Stimulated activated CD4-positive, alpha-beta T cell treated with anti-CD3 and anti-CD28 coated beads, Interleukin-15, amount 100 ng/mL, for 48 hours (primary cell): ENCODE data around the gene SLC49A4.
"Not testable (repeated sequence)": the region's sequence is repeated elsewhere in the genome, so short reads cannot be mapped to it uniquely, and the experiment has no call there.

Experiments
- DNase-seq, 2 donors: peaks; one replicate each; pipeline ENCODE4 v3.0.0-alpha.2; 2020; ENCODE audit warnings: low read depth in 2 of 2

Gene SLC49A4, protein sequence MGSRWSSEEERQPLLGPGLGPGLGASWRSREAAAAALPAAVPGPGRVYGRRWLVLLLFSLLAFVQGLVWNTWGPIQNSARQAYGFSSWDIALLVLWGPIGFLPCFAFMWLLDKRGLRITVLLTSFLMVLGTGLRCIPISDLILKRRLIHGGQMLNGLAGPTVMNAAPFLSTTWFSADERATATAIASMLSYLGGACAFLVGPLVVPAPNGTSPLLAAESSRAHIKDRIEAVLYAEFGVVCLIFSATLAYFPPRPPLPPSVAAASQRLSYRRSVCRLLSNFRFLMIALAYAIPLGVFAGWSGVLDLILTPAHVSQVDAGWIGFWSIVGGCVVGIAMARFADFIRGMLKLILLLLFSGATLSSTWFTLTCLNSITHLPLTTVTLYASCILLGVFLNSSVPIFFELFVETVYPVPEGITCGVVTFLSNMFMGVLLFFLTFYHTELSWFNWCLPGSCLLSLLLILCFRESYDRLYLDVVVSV

DNA sequence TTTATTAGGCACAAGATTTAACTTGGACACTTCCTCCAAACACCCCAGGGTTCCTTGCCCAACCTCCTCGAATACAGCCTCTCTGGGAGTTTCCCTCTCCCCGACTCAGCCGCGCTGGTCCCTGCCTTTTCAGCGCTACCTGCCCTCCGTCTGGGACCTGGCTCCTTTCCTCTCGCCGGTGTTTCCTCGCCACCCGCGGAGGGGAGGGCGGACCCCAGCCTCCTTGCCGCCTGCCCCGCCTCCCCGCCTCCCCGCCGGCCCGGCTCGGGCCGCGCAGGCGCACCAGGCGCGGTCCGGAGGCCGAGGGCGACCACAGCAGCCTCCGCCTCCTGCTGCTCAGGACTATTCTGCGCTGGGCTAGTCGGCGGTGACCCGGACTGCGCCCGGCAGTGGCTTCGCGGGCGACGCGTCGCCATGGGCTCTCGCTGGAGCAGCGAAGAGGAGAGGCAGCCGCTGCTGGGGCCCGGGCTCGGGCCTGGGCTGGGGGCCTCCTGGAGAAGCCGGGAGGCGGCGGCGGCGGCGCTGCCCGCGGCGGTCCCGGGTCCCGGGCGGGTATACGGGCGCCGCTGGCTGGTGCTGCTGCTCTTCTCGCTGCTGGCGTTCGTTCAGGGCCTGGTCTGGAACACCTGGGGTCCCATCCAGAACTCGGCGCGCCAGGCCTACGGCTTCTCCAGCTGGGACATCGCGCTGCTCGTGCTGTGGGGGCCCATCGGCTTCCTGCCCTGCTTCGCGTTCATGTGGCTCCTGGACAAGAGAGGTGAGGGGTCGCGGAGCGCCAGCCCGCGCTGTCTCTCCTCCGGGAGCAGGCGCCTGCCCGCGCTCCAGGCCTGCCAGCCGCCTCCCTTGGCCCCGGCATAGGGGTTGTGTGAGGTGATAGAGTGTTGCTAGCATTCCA lies at the start of gene SLC49A4:
SLC49A4 (plus strand) TSS at position 291 of the 895 bp plus-strand sequence; CDS start at position 415, 124 bp downstream.
- DNase-seq = peak; percentile 23 to 57

DNA sequence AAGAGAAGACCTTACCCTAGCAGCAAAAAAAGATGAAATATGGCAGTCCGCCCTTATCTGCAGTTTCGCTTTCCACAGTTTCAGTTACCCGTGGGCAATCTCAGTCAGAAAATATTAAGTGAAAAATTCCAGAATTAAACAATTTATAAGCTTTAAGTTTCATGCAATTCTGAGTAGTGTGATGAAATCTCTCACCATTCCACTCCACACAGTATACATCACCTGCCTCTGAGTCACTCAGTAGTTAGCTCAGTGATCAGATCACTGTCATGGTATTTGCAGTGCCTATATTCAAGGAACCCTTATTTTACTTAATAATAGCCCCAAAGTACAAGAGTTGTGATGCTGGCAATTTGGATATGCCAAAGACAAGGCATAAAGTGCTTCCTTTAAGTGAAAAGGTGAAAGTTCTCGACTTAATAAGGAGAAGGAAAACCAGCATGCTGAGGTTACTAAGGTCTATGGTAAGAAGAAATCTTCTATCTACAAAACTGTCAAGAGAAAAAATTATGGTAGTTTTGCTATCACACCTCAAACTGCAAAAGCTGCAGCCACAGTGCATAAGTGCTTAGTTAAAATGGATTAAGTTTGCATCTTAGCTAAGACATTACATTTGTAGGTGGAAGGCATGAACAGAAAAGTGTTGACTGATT lies 49.4 kb upstream of the SLC49A4 start:
- DNase-seq = no peak

DNA sequence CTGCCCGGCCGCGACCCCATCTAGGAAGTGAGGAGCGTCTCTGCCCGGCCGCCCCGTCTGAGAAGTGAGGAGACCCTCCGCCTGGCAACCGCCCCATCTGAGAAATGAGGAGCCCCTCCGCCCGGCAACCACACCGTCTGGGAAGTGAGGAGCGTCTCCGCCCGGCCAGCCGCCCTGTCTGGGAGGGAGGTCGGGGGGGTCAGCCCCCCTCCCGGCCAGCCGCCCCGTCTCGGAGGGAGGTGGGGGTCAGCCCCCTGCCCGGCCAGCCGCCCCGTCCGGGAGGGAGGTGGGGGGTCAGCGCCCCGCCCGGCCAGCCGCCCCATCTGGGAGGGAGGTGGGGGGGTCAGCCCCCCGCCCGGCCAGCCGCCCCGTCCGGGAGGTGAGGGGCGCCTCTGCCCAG lies 47.6 kb upstream of the SLC49A4 start:
- DNase-seq = not testable (repeated sequence)

DNA sequence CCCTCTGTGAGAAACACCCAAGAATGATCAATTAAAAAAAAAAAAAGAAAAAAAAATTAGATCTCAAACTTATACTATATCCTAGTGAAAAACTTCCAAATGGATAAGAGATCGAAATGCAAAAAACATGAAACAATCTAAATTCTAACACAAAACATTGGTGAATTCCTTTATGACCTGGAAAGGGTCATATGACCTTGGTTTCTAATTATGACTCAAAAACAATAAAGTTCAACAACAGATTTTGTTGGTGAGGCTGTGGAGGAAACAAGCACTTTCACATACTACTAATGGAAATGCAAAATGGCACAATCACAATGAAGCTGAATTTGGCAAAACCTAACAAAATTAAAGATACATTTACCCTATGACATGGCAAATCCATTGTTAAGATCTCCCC lies 46.5 kb upstream of the SLC49A4 start:
- DNase-seq = no peak

DNA sequence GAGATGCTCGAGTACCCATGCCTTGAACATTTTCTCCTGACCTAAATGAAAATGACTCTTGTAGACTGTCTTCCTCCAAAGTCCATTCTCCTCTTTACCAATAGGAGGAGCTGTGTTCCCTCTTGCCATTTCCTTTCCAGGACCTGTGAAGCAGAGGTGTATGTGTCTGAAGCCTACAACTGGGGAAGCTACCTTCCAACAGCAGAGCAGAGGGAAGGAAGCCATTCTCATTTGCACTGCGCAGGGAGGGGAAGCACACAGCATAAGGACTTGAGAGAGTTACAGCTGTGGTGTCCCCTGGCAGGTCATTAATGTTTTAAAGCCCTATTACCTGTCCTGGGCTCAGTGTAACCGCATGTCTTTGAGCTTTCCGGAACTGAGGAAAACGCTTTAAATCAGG lies 39.9 kb upstream of the SLC49A4 start:
- no peak for DNase-seq

DNA sequence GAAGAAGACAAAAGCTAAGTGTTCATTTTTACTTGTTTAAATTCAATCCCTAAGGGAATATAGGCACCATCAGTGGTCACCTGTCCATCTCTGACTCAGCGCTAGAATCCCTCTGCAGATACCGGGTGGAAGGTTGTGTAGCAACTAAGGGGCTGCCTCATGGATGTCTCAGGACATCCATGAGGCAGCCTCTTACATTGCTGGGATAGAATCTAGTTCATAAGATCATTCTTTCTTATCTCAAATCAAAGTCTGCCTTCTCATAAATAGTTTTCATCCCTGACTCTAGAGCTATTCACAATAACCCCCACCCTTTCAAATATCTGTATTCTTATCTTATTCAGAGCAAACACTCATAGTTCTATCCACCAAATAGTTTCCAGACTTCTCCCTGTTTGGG lies 39.4 kb upstream of the SLC49A4 start:
- DNase-seq = no peak

DNA sequence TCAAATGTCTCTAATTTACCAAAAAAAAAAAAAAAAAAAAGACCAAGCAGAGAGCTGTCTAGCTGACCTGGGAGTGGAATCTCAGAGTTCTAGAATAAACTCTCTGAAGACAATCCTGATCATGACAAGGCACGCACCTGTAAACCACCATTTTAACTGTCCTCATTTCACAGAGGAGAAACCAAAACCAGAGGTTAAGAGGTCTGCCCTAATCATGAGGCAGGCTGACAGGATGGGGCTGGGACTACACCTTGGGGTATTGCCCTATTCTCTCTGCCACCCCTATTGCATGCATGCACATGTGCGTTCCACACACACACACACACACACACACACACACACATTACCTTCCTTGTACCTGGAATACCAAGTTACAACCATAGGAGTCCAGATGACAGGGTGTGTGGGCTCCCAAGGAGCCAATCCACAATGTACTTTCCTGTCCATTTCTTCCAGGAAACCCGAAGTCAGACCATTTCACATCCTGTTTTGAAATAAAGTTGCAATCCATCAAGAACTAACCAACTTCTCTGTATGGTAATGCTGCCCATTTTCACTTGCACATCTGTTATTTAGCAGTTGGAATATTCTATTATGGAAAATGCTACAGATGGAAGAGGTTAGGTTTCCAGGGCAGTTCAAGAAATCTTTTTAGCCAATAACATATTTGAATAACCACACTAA lies 35.9 kb upstream of the SLC49A4 start:
- DNase-seq = no peak

DNA sequence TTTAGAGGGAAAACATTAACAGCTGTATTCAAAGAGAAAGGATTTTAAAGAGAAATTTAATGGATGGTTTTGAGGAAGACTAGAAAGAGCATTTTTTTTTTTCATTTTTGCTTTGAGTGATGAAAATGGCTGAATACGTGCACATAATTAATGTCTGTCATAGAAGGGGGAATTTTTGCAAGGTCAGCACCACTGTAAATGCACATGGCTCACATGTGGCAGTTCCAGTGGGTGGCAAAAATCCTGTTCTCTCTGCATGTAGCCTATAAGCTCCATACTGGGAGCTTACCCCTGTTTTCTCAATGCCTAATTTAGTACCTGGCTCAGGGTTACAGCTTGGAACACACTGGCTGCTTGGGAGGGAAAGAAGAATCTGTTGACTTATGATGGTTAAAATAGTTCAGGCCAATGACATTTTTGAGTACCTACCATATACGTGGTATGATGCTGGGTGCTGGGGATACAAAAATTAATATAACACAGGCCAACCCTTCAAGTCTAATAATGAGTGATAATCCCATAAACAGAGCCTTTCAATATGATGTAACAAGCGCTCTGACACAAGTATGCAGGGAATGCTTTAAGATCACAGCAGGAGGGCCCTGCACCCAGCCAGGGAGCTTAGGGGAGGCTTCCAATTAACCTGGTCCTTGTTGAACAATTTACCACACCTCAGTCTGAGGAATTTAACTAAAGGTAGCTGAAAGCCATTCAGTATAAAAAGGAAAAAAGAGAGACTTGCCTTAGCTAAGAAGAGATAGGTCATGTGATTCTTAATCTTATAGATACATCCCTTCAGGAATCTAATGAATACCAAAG lies 34.2 kb upstream of the SLC49A4 start:
- no peak for DNase-seq

DNA sequence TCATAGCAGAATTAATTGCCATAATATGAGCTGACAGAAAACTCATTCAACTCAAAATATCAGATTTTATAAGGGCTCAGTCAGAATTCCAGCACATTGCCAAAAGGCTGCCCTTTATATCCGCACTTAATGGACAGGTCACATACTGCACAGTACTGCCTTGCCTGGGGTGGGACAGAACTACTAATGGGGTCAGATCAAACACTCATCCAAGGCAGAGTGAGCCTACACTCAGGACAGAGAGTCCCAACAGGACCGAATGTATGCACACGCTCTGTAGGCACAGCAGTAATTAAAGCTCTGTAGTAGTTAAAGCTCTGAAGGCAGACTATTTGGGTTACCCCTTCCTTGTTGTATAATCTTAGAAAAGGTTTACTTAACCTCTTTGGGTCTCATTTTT lies 28.4 kb upstream of the SLC49A4 start:
- DNase-seq = no peak

DNA sequence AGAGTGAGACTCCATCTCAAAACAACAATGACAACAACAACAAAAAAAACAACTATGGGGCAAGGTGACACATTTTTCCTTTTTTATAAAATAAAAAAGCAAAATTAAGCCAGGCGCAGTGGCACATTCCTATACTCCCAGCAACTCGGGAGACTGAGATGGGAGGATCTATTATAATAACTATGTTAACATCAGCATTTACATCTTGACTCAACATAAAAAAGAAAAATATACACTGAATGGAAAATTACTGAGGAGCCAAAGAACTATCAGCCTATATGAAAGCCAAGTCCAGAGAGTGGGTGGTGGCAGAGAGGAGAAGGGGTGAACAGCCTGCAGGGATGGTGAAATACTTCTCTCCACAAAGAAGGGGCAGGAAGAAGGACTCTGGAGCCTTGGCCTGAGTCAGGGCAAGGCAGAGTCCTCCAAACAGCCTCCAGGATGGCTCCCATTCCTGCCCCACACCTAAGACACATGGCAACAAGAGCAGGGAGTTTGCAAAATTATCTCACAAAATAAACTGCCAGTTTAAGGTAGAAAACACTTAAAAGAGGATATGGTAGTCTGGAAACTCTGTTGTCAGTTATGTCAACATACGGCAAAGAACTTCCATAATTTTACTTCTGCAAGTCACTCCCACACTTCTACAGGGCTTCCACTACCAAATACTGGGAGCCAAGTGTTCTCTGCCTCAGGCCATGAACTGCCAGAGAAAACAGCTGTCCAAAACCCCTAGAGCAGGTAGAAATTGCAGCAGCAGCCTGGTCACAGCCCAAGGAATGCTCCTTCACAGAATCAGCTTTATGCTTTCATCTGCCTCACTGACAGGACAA lies 27.1 kb upstream of the SLC49A4 start:
- DNase-seq = no peak

DNA sequence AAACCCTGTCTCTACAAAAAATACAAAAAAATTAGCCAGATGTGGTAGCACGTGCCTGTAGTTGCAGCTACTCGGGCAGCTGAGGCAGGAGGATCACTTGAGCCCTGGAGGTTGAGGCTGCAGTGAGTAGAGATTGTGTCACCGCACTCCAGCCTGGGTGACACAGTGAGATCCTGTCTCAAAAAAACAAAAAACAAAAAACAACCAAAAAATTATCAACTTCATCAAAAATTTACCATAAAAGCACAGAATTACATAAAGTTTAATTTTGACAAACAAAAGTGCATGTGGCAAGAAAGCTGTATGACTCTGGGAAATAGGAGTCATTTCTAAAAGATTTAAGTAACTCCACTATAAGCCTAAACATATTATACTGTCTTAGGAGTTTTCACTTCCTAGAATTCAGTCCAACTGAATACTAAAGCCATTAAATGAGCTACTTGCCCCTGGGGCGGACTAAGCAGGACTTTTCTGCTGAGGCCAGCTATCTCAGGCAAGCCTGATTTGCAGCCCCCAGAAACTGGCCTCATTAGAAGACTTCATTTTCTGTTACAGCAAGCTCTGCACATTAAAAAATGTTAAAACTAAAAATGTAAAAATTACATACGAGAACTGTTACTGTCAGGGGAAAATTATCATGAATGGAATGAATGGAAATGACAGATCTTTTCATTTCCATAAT lies 24.2 kb upstream of the SLC49A4 start:
- DNase-seq = no peak

DNA sequence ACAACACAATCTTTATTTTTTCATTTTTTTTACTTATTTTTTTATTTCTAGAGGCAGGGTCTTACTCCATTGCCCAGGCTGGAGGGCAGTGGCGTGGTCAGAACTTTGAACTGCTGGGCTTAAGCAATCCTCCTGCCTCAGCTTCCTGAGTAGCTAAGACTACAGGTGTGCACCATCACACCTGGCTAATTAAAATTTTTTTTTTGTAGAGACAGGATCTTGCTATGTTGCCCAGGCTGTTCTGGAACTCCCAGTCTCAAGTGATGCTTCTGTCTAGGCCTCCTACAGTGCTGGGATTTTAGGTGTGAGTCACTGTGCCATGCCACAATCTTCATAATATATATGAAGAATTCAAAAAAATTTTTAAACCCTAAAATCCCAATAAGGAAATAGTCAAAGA lies 22.0 kb upstream of the SLC49A4 start:
- no peak for DNase-seq

DNA sequence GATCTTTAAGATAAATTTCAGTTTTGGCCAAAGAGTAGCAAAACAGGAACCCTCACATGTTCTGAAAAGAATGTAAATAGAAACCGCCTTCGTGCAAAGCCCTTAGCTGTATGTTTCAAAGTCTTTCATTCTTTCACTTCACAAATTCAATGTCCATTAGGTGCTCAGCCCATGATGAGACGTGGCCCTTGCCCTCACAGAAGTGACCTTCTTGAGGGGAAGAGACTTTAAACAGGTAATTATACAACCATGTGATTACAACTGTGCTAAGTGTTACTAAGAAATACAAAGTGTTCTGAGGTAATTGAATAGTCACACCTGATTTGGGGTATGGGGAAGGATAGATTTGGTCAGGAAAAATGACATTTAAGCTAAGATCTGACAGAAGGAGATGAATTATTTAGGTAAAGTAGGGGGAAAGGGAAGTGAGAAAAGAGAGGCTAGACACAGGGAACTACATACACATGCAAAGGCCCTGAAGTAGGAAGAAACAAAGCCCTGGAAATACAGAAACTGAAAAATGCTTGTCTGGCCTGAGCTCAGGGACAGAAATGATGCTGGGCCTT lies 20.8 kb upstream of the SLC49A4 start:
- no peak for DNase-seq

DNA sequence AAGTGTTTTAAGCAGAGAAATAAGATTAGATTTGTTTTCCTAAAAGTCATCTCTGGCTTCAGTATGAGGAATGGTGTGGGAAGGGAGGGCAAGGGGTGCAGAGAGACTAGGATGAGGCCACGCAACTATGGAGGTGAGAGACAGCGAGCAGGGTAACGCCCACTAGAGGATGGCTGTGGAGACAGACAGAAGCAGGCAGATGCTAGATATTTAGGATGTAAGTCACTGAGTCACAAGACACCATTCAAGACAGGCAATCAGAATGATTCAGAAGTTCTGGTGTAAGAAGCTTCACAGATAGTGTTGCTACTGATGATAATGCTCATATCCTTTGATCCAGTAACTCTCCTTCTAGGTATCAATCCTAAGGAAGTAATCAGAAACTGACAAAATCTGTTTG lies 20.3 kb upstream of the SLC49A4 start:
- no peak for DNase-seq

DNA sequence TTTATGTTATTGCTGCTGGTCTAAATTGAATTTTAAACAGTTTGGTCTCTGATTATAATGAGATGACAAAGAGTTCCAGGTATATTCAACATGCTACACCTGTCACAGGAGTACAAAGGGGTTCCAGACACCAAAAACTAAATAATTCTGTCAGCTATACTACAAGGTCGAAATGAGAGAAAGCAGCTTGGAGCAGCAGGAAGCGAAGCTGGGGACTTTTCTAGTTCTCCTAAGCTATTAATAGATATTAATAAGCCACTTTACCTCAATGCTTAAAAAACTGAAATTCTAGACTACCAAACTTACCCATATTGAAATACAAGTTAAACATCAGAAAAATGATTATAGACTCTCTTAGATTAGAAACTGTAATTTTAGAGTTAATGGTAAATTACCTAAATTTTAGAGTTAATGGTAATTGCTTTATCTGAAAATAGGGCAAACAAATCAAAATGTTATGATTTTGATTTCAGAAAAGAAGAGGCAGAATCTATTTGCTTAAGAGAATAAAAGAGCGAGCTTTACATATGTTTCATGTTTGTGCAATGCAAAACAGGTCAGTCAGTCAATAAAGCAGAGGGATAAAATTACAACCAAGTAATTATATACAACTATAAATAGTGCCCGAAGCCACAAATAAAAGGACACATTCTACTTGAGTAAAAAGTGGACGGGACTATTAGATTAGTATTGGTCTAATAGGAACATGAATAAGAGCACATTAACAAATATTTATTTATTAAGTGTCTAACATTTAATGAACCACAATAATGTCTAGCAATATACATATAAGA lies 18.0 kb upstream of the SLC49A4 start:
- DNase-seq = no peak

DNA sequence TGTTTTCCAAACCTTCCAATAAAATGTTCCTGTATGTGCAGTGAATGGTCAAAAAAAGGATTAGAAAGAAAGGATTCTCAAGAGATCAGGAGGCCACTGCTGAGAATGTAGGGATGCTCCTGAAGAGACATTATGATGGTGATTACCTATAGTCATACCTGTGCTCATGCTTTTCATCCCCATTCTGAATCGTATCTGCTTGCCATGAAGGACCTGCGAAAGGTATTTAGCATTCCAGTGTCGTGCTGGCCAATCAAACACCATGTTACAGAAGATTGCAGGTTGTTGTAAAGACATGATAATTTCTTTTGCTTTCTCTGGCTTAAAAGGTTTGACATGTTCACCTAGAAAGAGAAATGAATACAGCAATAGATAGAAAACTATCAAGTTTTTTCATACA lies 17.3 kb upstream of the SLC49A4 start:
- DNase-seq = no peak

DNA sequence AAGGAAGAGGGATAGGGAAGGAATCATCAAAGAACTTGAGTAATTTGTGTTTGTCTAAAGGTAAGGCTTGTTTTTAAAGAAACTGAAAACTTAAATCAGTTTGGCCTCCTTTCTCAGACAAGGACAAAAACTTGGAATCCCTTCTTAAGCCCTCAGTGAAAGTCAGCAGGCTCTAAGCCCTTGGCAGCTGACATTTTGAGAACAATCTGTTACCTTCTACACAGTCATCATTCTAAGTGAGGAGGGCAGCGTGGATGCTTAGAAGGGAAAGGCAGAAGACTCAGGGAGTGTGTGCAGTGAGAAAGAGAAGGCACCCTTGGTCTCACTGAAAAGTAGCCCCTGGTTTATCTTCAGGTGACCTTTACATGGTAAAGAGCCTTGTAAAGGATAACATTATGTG lies 12.1 kb upstream of the SLC49A4 start:
- no peak for DNase-seq

DNA sequence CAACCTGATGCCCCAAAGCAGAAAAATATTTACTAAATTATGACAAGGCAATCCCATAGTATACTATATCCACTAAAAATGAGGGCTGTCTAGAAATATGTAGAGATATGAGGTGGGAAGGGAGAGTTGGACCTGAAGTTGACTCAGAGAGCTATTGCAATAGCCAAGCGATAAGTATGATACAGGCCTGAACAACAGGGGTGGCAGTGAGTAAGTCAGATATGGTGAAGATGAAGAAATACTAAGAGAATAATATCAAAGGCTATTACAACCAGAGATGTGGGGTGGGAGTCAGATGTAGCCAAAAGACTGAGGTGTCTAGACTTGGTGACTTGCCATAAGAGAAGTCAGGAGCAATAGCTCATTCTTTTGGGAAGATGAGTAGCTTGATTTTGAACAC lies 10.4 kb upstream of the SLC49A4 start:
- DNase-seq = no peak
